Activated CD4-positive, alpha-beta T cell treated with anti-CD3 and anti-CD28 coated beads, Interleukin-2, Interleukin-6, amounts not matched to agents 100 ng/mL and 50 ng/mL, durations not matched to agents 16 hours and 8 hours (primary cell): ENCODE measurements around the gene KLHL6.

ENCODE experiments used
- DNase-seq: peaks from one replicate; pipeline ENCODE4 v3.0.0-alpha.2; 2020

KLHL6 gene

DNA sequence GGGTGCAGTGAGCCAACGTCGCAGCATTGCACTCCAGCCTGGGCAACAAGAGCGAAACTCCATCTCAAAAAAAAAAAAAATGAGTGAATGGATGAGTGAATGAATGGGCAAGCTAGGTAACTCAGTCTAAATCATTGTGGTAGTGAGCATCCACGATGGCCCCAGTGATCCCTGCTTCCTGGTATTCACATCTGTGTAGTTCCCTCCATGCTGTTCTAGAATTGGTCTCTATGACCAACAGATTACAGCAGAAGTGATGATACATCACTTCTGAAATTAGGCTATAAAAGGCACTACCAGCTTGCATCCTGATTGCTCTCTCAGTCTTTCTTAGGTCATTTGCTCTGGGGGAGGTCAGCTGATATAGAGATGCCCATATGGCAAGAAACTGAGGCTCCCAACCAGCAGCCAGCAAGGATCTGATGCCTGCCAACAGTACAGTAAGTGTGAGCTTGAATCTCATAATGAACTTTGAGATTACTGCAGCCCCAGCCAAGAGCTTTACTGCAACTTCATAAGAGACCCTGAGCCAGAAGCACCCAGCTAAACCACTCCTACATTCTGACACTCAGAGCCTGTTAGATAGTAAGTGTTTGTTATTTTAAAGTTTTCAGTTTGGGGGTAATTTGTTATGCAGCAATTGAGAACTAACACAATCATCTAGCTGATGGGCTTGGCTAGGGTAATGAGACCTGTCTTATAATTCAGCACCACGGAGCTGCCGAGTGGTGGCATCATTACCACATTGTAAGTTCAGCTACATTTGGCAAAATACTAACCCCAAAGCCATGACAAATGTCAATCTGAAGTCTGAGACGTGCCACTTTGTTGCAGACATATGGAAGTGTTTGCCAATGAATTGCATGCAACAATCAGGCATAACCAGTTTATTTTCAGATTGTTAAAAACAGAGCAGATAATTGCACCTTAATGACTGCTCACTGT lies 53.0 kb downstream of the KLHL6 start:
- DNase-seq: no peak

DNA sequence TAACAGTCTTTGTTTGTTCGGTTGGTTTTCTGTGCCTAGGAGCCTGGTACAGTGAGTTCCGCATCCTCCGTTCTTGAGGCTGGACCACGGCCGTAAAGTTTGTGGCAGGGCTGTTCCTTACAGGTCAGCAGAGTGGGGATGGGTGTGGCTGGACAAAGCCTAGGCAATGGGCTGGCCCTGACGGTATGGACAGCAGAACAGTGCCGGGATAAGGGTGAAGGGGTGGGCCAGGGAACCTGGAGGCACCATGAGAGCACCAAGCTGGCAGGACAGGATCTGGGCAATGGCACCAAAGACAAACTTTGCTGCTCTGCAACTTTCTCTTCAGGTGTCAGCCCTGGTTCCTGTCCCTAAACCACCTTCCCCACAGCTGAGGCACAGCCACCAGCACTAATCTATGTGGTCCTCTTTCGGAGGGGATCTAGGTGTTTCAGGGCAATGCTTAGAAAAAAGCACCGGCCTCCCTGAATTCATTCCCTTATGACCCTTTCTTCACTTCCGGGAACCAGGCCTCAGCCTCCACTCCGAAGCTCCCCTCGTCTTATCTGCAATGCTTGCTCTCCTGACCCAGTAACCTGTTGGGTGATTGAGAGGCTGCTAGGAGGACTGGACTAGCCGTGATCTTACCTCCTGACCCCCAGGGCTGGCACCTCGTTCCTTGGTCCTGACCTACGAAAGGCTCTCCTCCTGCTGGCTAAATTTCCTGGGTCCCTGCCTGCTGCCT lies 54.4 kb downstream of the KLHL6 start:
- DNase-seq: no peak

DNA sequence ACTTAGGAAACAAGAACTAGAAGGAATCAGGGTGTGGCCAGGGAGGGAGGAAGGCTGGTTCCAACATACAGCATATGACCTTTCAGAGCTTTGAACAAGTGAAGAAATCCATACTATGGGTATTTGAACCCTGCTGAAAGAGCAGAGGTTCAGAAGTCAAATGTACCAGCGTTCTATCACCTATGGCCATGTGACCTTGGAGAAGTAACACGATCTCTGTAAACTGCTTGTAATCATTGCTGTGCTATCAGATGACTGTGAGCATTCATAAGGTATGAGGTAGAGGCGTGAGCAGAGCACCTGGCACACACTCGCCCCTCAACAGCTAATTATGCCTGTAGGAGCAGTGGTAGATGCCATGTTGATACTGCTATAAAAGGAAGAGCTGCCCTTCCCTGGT lies 55.2 kb downstream of the KLHL6 start:
- no peak for DNase-seq

DNA sequence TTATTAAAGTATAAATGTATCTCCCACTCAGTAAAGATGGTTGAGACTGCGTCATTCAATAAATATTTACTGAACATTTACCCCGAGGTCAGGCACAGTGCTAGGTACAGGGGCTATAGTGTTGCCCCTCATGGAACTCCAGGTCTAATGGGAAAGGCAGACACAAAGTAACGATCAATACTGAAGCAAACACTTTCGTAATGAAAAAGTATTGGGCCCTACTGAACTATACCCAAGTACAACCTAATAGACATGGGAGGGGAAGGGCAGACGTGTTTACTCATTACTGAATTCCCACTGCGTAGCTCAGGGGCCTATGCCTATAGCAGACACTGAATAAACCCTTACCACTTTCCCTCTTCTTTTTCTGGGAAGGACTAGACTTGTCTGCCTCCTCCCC lies 56.9 kb downstream of the KLHL6 start:
- DNase-seq: no peak

DNA sequence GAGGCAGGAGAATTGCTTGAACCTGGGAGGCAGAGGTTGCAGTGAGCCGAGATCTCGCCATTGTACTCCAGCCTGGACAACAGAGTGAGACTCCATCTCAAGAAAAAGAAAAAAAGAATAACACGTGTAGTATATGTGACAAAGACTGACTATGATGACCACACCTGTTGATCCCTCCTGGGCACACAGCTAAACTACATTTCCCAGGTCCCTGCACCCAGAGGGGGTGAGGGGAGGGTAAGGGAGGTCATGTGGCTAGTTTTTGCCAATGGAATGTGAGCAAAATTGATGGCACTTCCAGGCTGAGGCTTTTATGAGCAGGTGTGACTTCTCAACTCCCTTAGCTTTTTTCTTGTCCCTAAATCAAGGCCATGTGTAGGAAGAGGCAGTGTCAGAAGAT lies 58.2 kb downstream of the KLHL6 start:
- no peak for DNase-seq

DNA sequence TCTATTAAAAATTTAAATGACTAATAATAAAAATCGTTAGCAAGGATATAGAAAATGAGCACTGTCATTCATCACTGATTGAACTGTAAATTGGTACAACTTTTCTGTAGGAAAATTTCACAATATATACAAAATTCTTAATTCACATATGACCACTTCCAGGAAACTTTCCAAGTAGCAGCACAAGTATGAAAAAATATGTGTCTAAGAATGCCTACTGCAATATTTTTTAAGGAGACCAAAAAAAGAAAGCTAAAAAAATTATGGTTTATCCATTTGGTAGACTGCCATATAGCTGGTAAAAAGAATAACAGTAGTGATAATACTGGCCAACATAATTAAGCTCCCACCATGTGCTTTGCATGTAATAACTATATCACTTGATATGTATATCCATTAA lies 59.2 kb downstream of the KLHL6 start:
- DNase-seq: no peak

DNA sequence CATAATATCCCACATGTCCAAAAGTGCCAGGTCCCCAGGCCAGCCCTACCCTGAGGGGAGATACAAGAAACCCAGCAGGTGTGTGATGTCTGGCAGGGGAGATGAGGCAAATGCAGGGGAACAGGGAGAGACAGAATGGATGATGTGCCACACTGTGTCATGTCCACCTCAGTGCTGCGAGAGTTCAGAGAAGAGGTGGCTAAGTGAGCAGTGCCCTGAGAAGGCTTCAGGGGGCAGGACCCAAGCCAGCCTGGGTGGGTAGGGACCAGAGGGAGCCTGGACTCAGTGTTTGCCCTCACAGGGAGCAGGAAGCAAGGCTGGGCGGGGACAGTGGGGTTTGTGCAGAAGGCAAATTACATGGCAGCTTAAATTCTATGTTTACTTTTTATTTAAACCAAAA lies 61.2 kb downstream of the KLHL6 start:
- DNase-seq: no peak

DNA sequence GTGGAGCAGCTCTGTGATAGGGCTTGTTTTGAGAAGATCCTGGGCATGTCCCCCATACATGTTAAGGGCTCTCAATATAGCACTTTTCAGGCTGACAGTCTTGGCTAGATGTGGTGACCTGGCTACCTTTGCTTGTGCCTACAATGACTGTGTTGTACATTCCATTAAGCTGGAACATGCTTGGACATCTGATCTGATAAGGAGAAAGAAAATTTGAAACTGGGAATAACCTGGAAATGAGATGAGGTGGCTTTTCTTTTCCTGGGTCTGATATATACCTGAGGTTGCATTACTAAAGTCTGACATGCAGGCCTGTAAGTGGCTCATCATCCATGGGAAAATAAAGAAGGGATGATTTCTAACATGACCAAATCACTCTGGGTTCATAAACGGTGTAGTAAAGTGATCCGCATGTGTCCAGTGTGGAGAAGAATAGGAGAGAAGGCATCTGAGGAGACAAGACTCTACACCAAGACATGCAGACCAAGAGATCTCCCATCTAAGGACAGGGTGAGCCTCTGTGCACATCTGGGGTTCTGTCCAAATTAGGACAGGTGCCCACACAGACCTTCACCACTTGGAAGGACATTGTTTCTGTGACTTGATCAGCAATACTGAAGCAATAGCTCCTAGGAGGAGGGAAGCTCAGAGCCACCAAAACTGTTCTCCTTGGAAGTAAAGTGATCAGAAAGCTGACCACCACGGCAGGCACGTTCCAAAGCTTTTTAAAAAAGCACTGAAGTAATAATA lies 62.0 kb downstream of the KLHL6 start:
- no peak for DNase-seq

DNA sequence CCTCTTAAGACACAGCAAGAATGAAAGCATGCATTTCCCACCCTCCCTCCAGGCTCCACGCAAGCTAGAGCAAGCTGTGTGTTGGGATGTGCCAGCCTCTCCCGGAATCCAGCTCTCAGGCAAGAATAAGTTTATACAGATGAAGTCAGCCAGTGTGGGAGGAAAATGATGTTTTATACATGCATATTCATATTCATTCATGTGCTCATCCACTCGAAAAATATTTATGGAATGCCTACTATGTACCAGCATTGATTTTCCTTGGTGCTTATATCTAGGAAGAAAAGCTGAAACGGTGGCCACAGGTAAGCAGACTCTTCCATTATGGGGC lies 62.7 kb downstream of the KLHL6 start:
- no peak for DNase-seq

DNA sequence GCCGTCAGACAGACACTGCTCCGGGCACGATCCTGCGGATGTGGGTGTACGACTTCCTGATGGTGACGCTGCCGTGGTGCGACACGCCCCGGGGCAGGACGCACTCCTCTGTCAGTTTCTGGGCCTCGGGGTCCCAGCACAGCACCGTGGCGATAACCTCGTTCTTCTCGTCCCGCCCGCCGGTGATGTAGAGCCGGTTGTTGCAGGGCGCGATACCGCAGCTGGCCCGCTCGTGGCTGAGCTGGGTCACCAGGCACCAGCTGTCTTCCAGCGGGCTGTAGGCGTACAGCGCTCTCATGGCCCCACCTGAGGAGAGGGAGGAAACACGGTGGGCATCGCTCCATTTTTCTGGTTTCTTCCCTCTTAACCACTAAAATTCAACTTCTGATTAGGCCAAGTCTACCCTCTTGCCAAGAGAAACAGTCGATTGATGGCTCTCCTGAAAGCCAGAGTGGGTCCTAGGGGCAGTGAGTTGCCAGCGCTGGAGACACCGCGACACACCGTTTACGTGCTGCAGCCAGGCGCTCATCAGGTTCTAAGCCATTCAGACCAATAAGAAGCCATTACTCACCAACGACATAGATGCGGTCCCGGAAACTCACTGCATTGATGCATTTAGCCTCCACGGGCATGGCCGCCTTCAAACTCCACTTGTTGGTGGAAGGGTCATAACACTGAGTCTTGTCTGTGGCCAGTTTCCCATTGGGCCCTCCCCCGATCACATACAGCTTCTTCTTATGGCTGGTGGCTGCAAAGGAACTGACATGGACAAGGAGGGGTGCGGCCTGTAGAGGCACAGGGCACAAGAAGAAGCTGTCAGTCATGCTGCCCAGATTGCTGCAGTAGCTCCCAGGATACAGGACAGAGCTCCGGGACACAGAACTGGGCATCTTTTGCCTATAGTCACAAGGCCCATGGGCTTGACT lies 63.3 kb downstream of the KLHL6 start:
- no peak for DNase-seq

DNA sequence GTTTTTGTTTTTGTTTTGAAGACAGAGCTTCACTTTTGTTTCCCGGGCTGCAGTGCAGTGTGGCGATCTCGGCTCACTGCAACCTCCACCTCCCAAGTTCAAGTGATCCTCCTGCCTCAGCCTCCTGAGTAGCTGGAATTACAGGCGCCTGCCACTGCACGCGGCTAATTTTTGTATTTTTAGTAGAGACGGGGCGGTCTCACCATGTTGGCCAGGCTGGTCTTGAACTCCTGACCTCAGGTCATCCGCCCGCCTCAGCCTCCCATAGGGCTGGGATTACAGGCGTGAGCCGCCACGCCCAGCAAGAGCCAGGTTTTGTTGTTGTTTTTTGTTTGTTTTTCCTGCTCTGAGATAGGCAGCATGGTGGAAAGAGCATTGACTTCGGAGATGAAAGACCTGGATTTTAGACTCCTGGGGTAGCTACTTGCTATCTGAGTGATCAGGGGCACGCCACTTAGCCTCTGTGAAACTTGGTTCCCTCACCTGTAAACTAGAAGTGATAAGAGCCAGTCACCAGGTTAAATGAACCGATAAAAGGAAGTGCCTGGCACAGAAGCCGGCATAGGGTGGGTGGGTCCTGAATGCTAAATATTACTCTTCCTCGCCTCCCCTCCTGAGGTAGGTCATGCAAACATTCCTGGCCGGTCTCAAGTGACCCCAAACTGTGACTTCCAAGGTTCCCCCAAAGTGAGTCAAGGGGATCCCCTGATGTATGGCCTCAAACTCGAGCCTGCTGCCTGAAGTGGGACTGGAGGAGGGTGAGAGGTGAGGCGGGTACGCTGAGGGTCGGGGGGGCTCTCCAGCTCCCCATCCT lies 64.2 kb downstream of the KLHL6 start:
- no peak for DNase-seq

DNA sequence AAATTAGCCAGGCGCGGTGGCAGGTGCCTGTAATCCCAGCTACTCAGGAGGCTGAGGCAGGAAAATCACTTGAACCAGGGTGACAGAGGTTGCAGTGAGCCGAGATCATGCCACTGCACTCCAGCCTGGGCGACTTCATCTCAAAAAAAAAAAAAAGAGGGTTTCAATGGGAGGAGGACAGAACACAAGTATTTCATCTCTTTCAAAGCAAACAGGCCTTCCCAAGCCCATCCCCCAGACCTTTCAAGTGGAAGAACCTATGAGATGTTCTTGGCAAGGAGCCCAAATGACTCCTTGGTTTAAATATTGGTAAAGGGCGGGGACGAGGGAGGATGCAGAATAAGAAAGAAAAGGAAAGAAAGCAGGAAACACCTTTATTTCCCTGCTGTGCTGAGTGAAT lies 64.9 kb downstream of the KLHL6 start:
- no peak for DNase-seq

DNA sequence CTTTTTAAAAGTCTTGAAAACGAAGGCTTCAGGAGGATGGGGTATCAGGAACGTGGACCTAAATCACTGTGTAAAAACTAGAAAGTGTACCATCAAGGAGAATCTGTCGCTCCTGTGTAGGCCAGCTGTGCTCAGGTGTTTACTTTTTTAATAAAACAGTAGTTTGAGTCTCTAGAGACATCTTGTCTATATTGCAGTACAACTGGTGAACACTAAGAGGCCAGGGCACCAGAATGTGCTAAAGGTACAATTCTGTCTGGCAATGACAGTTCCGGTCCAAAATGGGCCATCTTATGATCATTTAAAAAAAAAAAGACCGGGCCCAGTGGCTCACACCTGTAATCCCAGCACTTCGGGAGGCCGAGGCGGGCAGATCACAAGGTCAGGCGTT lies 65.3 kb downstream of the KLHL6 start:
- DNase-seq: no peak

DNA sequence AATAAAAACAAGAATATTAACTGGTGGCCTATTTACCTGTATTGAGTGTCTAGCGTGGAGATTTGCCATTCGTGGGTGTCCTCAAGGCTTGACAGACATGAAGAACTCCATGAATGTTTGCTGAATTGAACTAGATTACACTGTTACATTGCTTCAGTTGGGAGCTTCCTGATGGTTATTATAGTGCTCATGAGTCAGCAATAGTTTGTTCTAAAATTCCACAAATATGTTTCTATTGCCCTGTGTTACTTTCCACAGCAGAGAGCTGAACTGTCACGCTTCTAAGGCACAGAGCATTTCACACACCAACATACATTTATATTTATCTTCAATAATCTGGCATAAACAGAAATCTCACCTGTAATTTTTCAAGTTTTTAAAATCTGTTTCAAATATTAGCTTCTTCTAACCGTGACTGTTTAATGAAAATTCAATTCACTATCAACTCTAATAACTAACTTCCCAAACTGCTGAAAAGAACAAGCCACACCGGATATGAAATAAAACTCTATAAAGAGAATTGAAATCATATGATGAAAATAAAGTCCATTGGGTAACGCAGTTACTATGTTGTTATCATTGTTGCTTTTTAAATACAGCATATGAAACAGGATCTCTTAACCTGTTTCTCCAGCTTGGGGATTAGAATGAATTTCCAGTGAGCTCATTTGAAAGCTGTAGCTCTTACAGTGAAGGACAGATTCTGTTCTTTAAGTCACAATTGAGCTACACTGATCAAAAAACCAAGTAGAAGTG lies 65.9 kb downstream of the KLHL6 start:
- DNase-seq: no peak

DNA sequence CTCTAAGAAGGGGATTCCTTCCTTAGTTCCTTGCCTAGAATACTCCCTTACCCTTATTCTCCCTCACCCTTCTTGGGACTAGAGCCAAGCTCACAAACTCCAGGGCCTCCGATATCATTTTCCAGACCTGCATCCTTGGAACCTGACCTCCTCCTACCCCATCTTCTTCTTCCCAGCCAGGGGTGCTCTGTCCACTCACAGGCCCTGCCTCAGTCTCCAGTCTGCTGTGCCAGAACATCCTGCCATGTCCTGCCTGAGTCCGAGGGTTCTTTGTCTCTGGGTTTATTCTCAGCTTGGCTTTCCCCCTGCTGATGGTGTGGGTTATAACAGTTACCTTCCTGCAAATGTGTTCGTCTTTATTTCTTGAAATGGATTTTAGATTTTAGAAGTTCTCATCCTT lies 67.2 kb downstream of the KLHL6 start:
- no peak for DNase-seq

DNA sequence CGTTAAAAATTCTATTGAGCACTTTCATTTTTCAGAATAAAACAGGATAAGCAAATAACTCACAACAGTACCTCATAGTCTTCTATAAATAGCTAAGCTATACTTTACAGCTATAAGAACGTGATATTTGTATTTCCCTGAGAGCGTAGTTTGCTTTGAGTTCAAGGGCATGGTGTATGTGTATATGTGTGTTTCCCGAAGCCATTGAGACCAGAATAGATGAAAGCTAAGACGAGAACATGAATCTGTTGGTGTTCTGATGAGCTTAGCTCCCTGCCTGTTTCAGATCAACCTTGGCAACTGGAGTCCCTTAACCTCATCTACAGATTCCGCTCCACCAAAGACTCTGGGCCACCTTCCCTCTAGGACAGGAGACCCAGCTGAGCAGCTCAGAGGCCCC lies 67.6 kb downstream of the KLHL6 start:
- DNase-seq: no peak

DNA sequence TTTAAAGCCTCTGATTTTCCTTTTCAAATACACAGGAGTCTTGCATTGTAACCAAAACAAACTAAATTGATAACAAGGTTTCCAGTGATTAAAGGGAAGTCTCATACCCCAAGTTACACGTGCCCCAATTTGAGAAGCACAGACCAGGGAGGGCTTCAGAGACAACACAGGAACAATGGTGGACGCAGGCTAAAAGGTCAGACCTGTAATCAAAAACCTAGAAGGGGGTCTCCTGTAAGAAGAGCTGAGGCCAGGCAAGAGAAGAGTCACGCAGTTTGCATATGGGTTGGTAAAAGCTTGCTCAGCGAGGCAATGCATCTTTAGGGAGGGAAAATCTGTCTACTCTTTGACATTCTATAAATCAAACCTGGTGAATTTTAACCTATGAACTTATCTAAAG lies 68.5 kb downstream of the KLHL6 start:
- no peak for DNase-seq

DNA sequence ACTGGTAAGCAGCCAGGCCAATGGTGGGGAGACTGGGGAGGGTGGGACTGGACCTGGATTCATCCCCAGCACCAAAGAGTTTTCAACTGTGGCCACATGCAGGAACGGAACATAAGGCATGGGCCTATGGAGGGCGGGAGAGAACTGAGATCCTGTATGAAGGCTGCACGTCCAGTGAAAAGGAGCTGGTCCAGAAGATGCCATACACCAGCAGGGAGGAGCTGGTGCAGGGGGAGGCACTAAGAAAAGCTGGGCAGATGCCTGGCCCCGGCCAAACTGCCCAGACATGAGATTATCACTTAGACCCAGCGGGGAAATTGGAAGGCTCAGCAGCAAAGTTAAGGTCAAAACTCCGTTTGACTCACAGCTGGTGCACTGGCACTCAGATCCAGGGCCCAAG lies 69.0 kb downstream of the KLHL6 start:
- no peak for DNase-seq

DNA sequence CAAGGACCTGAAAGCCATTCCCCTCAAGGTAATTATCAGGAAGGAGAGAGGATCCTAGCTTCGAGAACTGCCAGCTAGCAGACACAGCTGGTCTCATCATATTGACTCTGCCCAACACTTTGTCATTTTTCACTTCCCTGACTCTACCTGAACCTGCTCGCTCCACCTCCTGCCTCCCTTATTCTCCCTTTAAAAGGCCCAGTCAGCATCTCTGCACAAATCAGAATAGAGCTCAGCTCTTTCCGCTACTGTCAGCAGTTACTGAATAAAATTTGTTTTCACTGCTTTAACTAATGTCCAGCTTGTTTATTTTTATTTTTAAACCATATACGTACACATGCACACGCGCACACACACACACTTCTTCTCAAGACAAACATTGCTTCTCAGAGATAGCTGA lies 69.9 kb downstream of the KLHL6 start:
- DNase-seq: no peak

DNA sequence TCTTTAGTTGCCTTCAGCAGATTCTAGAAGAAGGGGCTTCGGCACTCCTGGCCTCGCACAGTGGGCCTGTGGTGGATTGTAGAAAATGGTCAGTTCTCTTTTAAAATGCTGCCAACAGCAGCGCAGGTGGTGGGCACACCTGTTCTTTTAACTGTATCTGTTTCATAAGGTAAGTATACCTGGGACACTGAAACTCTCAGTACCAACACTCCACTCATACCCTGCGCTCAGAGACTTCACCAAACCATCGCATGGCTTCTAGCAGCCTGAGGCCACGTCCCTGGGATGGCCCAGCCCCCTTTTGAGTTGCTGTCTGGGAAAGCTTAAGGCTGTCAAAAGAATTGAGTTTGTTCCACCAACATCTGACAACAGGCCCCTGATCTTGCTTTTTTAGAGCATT lies 70.4 kb downstream of the KLHL6 start:
- no peak for DNase-seq
